NB4 (cell line): ENCODE measurements around the gene OR2D2.
"Not testable (repeated sequence)": the region's sequence is repeated elsewhere in the genome, so short reads cannot be mapped to it uniquely, and the experiment has no call there.

ENCODE experiments used
- DNase-seq: peaks from one replicate; pipeline ENCODE4 v3.0.0; 2010; ENCODE audit warnings: low read depth
- H3K4me3 ChIP-seq: one replicate; pipeline ENCODE4 v1.5.1; 2011; ENCODE audit warnings: mild to moderate bottlenecking, low read depth, low read length, moderate library complexity
- MYC ChIP-seq: IDR thresholded peaks from 2 replicates; pipeline ENCODE4 v1.6.1; 2011; ENCODE audit warnings: low read depth, low read length
- POLR2A ChIP-seq: IDR thresholded peaks from 2 replicates; pipeline ENCODE4 v1.6.1; 2011; ENCODE audit warnings: mild to moderate bottlenecking; ENCODE audit not compliant: insufficient read length; ENCODE audit errors: extremely low read depth
- TF ChIP-seq, protein P1 (sequence below): IDR thresholded peaks from 2 replicates; pipeline ENCODE4 v1.6.1; 2011; ENCODE audit warnings: low read depth, low read length
- TF ChIP-seq, protein P2 (sequence below): IDR thresholded peaks from one replicate; pipeline ENCODE4 v1.5.1; 2012; ENCODE audit warnings: low read depth, low read length

The OR2D2 gene

DNA sequence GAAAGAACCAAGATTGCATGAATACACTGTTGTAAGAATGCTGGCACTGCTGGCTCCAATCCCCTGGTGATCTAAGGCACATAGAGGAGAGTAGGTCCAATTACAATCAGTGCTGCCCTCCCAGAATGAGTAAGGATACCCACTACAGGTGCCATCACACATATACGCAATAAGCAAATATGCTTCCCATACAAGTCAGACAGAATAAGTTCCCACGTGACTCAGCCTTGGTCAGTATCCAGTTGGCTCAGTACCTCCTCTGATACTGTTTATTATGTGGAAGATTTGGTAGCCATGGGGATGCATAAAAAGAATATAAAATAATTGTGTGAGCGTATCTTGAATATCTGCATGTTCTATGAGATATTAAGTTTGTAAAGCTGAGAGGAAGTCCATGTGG is 19.6 kb upstream of the OR2D2 start:
- TF ChIP-seq, protein P1, sequence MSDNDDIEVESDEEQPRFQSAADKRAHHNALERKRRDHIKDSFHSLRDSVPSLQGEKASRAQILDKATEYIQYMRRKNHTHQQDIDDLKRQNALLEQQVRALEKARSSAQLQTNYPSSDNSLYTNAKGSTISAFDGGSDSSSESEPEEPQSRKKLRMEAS = no peak
- TF ChIP-seq MYC (no peak), POLR2A (no peak)
- TF ChIP-seq, protein P2, sequence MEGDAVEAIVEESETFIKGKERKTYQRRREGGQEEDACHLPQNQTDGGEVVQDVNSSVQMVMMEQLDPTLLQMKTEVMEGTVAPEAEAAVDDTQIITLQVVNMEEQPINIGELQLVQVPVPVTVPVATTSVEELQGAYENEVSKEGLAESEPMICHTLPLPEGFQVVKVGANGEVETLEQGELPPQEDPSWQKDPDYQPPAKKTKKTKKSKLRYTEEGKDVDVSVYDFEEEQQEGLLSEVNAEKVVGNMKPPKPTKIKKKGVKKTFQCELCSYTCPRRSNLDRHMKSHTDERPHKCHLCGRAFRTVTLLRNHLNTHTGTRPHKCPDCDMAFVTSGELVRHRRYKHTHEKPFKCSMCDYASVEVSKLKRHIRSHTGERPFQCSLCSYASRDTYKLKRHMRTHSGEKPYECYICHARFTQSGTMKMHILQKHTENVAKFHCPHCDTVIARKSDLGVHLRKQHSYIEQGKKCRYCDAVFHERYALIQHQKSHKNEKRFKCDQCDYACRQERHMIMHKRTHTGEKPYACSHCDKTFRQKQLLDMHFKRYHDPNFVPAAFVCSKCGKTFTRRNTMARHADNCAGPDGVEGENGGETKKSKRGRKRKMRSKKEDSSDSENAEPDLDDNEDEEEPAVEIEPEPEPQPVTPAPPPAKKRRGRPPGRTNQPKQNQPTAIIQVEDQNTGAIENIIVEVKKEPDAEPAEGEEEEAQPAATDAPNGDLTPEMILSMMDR = no peak
- no peak for DNase-seq

DNA sequence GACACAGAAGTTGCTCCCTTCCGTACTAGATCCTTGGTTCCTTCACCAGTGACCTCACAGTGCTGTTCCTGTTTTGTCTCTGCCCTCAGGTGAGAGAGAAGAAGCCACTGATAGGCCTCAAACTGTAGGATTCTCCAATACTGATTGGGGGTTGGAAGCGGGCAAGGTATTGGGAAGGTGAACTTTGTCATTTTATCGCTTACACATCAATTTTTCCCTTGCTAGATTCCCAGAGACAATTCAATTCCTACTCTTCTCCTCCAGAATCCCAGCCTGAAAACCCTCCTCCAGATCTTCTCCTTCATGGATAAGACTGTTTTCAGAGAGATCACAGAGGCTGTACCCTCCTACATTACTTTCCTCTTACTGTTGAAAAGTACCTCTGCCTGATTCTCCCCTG is 19.1 kb upstream of the OR2D2 start:
- no peak for DNase-seq
- H3K4me3 ChIP-seq = no peak overlapping the region
- TF ChIP-seq POLR2A (no peak), MYC (no peak)
- TF ChIP-seq, protein P2 = no peak
- TF ChIP-seq, protein P1 = no peak

More for the DNA sequence above, 19.6 kb upstream of the OR2D2 start:
- no peak overlapping the region for H3K4me3 ChIP-seq

DNA sequence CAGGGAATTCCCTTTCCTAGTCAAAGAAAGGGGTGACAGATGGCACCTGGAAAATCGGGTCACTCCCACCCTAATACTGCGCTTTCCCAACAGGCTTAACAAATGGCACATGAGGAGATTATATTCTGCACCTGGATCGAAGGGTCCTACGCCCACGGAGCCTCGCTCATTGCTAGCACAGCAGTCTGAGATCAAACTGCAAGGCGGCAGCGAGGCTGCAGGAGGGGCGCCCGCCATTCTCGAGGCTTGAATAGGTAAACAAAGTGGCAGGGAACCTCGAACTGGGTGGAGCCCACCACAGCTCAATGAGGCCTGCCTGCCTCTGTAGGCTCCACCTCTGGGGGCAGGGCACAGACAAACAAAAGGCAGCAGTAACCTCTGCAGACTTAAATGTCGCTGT is 12.5 kb upstream of the OR2D2 start:
- not testable (repeated sequence) for DNase-seq, H3K4me3 ChIP-seq

DNA sequence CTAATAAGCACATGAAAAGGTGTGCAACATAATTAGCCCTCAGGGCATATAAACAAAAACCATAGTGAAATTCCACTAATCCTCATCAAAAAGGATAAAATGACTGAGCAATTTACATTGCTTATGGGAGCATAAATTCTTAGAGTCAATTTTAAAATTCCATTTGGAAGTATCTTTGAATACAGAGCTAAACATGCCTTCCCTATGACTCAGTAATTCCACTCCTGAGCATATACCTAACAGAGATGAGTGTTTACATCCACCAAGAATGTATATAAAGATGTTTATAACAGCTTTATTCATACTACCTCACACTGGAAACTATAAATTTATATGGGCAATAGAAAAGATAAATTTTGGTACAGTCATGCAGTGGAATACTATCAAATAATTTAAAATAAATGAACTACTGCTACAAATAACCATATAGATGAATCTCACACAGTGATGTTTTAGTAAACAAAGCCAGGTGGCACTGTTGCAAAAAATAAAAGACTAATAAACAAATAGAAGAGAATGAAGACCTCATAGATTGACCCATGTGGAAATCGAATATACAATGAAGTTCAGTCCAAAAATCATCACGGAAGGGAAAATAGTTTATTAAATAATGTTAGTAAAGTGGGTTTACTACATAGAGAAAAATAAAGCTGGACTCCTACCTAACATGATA is 8.2 kb upstream of the OR2D2 start:
- no peak for DNase-seq
- H3K4me3 ChIP-seq = no peak overlapping the region
- TF ChIP-seq, protein P2 = no peak
- TF ChIP-seq, protein P1 = no peak
- no peak for TF ChIP-seq POLR2A
- no peak for TF ChIP-seq MYC

DNA sequence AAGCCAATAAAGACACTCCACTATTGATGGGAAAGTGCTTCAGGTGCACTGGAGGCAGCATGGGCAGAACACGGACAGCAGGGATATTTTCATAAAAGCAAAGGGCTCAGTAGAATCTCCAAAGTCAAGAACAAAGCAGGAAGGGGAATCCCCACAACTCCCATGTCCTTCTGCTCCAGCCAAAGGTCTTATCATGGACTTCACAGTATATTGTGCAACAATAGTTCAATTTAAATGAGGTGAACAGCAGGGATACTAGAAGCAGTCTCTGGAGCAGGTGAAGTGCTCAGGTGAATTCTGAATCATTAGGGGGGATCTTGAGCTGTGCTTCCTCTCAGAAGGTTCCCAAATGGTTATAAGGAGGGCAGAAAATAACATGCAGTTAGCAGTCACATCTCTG is 6.6 kb upstream of the OR2D2 start:
- no peak for DNase-seq
- TF ChIP-seq POLR2A = no peak
- no peak for TF ChIP-seq MYC
- TF ChIP-seq, protein P1 = no peak
- TF ChIP-seq, protein P2 = no peak
- H3K4me3 ChIP-seq = no peak overlapping the region

DNA sequence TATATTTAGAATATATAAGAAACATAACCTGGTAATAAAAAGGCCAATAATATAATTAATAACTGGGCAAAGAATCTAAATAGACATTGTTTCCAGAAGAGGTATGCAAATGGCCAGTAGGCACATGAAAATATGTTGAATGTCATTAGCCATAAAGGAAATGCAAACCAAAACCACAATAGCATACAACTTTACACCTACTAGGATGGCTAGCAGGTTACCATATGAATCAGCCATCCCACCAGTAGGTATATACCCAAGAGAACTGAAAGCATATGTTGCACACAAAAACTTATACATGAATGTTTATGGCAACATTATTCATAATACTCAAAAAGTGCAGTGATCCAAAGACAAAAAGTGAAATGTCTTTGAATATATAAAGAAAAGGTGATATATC is 2.7 kb upstream of the OR2D2 start:
- H3K4me3 ChIP-seq = no peak overlapping the region
- DNase-seq = no peak
- TF ChIP-seq, protein P1 = no peak
- no peak for TF ChIP-seq MYC
- TF ChIP-seq POLR2A = no peak

DNA sequence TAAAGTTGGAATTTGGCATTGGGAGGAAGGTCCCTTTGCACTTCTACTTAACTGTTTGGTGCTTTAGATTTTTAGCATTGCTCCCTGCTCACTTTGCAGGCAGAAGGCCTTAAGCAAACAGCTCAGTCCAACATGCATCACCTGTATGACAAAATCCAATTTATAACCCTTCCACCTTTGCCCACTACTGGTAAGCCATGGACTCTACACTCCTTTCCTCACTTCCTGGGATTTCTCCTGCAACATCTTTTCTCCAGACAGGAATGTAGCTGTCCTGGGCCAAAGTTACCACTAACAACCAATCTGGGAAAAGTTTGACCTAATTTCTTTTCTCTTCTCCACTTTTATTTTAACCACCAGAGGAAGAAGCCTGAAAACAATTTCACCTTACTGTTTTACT is 1.8 kb upstream of the OR2D2 start:
- TF ChIP-seq, protein P2 = no peak
- TF ChIP-seq POLR2A (no peak), MYC (no peak)
- TF ChIP-seq, protein P1 = no peak
- H3K4me3 ChIP-seq = no peak overlapping the region
- no peak for DNase-seq
